Measurements from ENCODE around the gene KIAA1755.

The KIAA1755 gene

DNA sequence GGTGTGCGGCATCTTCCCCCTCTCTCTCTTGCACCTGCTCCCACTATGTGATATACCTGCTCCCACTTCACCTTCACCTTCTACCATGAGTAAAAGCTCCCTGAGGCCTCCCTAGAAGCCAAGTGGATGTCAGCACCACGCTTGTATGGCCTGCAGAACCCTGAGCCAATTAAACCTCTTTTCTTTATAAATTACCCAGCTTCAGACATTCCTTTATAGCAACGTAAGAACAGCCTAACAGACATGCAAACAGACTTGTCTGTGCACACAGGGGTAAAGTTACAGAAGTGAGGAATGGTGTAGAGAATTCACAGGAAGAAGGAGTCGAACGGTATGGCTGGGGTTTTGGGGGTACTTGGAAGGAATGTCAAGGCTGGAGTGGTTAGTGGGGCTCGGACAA, 80.7 kb downstream of the KIAA1755 start:
- no peak for DNase-seq

DNA sequence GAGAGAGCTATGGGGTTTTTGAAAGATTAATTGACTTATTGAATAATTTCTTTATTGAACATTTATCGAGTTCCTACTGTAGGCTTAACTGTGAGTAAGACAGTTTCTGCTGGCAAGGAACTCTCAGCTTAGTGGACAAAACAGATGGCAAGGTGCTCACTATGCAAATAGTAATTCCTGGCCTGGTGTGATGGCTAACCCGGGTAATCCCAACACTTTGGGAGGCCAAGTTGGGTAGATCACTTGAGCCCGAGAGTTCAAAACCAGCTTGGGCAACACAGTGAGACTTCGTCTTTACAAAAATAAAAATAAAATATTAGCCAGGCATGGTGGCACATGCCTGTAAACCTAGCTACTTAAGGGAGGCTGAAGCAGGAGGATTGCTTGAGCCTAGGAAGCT, 82.0 kb downstream of the KIAA1755 start:
- DNase-seq = no peak

DNA sequence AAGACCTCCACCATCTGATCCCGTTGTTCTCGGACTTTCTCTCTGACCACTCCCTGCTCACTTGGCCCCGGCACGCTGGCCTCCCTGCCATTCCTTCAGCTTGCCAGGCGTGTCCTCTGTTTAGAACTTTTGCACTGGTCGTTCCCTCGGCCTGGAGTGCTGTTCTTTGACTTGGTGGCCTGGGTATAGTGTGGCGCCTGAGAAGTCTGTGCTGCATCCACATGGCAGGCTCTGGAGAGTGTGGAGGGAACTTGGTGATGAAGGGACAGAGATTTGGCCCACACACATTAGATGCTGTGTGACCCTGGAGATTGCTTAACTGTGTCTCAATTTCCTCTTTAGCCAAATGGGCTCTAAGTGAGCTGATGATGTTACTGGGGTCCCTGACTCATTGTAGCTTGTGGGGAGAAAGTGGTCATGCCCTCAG, 82.5 kb downstream of the KIAA1755 start:
- no peak for DNase-seq

DNA sequence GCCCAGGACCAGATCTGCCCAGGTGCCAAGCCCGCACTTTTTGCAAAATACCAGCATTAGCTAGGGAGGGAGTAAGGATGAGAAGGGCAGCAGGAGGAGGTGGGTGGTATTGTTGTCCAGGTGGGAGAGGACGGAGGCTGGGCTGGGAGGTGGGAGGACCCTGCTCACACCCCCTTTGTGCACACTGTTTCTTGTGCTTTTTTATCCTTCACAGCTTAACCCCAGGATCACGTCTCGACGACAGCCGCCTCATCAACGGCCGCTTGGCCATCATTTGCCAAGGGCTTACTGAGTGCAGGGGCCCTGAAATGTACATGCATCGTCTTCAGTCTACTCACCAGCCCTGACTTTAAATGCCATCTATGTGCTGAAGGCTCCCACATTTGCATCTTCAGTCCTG, 83.3 kb downstream of the KIAA1755 start:
- no peak for DNase-seq

DNA sequence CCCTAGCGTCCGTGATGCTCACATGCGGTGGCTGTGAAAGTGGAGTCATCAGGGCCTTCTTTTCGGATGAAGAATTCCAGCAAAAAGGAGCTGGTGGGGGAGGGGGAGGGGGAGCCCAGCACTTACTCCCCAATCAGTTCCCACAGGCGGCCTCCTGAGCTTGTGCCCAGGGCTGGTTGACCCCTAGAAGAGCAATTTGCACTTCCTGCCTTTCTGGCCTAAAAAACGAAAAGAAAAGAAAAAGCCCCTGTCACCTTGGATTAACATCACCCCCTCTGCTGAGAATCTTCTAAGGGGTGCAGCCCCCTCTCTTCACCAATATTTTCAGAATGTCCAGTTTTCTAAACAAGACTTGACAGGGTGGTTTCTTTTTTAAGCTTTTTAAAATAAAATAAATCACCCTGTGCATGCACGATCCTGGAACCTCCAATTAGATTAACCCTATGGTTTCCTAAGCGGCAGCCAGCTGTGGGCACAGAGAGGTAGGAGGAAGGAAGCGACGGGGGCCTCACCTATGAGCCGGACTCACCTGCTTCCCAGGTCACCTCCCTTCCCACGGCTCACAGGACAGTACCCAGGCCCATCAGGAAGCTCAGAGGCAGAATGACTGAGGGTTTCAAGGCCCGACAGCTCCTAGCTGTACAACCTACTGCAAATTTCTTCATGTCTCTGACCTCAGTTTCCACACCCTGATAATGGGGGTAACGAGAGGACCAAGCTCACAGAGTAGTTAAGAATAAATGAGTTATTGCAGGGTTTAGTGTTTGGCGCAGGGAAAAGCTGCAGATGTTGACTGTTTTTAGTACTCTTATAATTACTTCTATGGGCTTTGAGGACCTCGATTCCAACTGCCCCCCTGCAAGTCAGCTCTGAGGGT, 85.0 kb downstream of the KIAA1755 start:
- no peak for DNase-seq

DNA sequence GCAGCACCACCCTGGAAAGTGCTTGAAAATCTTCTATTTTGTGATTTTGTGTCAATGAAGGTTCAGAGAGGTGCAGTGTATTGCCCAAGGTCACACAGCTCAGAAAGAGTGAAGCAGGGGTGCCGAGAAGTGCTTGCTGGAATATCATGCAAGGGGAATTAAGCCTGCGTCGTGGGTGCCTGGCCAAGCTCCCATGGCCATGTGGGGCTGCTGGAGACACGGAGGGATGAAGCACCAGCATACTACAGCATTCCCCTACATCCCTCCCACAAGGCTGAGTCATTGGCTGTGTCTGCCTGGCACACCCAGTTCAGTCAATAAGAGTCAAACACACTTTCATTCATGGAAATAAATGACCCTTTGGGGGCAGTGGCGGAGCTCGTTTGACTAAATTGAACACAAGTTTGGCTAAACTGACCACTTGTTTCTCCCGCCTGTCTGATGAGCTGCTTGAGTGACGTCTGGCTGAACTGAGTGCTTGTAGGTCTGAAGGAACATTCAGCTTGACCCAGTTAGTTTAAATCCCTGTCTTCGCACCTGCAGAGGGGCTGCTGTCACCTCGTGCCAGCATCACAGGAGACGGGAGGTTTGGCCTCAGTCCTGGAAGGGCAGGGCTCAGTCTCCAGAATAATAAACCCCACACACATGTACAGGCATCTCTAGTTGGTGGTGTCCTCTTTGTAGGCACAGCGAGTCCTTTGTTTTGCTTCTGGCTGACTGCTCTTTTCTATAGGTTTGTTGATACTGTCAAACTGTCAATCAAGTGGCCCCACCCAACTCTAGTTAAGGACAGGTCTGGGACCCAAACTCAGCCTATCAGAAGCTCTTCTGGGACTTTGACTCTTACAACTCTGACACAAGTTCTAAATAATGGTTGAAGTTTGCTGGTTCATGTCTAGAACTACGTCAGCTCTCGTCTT, 87.0 kb downstream of the KIAA1755 start:
- no peak for DNase-seq

DNA sequence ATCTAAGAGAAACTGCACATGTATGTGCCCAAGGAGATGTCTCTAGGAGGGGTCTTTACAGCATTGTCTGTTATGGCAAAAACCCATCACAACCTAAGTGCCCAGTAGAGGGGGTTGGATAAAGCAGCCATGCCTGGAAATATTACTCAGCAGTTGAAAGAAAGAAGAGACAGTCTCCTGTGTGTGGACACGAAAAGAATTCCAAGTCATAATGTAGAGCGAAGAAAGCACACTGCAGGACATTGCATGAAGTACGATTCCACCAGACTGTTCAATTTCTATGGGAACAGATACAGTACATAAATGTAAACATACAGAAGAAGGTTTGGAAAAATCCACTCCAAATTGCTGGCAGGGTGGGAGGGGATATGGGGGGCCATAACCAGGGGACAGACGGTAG, 88.1 kb downstream of the KIAA1755 start:
- DNase-seq = no peak

DNA sequence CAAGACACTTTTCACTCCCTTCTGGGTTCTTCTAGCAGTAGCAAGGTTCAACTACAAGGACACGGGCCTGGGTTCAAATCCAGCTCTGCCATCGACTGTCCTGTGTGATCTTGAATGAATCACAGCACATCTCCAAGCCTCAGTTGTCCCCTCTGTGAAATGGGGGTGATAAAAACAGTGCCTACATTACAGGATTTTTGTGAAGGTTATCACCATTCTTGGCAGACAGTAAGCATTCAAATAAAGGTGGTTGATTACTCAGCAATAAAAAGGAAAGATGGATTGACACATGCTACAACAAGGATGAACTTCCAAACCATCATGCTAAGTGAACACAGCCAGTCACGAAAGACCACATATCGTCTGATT, 88.9 kb downstream of the KIAA1755 start:
- no peak for DNase-seq

DNA sequence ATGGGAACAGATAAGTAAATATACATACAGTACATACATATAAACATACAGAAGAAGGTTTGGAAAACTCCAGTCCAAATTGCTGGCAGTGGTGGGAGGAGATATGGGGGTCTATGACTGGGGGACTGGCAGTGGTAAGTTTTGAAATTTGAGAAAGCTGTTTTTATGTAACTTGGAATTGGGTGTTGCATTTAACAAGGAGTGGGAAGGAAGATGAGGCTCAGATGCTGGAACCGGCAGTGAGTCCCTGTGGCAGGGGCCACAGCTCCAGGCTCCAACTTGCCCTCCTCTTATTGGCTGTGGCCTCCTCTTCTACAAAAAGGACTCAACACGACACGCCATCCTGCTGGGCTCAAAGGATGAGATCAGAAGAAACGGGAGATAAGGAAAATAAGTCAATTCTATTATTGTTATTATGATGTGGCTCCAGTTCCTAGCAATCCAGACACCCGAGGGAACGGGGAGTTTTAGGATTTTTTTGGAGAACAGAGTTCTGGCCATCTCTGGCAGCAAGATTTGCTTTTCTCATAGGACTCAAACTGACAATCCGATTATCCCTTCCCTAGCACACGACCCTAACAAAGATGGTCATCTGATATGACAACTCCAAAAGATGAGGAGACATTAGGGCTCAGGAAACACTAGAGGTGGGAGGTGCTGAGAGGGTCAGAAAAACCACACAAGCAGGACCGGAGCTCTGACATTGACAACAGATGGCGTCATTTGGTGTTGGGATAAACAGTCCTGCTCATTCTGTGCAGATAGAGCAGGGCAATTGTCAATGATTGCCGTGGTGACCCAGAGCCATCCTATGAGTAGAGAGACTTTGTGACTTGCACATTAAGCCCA, 89.5 kb downstream of the KIAA1755 start:
- DNase-seq = no peak

DNA sequence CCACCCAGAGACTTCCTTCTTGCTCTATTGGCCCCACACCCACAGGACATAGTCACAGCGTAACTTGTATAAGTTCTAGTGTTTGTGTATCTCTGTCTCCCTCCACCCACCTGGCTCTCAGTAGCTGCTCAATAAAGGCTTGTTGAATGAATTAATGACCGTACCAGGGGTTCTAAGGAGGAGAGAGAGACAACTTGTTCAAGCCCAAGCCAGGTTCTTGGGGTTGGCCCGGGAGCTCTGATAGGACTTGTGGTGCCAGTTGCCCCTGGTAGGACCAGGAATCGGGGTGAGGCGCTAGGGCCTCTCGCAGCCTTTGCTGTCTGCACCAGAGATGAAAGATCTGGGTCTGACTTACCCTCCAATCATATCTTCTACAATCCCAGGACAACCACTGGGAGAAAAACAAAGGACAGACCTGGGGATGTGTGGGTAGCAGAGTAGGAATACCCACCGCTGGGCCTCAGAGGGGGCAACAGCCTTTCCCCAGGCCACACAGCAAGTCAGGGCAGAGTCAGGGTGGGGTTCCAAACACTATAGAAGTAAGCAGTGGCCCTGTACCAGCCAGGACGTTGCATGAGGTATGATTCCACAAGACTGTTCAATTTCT, 90.2 kb downstream of the KIAA1755 start:
- DNase-seq = no peak

DNA sequence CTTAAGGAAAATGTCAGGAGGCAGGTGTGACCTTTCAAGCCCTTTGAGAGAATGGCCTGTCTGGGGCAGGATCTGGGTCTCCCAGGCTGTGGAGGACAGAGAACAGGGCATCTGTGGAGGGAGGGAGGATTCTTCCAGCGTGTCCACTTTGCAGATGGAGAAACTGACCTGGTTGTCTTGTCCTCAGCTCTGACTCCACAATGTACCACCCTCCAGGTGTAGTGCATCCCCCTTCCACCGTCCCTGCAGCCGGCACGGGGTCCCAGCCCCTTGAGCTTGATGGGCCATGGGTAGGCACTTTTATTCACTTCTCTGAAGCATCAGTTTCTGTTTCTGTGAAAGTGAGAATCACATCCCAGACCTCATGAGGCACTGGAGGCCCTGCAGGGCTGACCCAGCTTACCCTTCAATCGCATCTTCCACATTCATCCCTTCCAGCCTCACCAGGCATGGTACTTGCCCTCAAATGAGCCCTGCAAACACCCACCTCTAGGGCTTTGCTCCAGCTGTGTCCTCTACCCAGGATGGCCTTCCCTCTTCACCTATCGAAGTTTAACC, 90.8 kb downstream of the KIAA1755 start:
- no peak for DNase-seq

DNA sequence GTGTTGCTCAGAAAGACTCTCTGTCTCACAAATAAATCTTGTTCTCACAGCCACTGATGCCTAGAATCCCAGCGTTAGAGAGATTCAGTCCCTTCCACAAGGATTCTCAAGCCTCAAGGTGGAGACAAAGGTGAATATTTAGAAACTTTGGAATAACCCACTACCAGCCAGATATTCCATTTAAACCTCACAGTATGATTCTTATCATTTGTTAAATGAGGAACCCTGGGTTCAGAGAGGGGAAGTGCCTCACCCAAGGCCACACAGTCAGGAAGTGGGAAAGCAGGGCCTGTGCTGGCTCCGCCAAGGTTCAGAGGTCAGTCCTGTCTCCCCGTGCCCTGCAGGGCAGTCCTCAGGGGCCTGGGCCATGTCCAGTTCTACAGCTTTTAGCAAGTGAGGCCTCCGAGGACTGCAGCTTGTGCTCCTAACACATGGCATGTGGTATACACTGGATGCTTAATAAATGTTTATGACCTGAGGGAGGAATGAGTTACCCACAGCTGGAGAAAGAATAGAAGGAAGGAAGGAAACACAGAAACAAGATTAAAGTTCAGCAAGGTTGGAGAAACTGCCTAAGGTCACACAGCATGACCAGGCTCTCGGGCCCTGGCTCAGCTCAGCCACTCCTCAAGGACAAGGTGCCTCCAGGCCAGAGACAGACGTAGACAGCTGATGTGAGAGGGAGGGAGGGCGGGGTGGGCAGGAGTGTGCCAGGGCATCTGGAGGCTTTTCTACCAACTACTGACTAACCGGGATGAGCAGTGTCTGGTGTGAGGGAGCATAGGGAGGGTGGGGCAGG, 91.5 kb downstream of the KIAA1755 start:
- DNase-seq = no peak

DNA sequence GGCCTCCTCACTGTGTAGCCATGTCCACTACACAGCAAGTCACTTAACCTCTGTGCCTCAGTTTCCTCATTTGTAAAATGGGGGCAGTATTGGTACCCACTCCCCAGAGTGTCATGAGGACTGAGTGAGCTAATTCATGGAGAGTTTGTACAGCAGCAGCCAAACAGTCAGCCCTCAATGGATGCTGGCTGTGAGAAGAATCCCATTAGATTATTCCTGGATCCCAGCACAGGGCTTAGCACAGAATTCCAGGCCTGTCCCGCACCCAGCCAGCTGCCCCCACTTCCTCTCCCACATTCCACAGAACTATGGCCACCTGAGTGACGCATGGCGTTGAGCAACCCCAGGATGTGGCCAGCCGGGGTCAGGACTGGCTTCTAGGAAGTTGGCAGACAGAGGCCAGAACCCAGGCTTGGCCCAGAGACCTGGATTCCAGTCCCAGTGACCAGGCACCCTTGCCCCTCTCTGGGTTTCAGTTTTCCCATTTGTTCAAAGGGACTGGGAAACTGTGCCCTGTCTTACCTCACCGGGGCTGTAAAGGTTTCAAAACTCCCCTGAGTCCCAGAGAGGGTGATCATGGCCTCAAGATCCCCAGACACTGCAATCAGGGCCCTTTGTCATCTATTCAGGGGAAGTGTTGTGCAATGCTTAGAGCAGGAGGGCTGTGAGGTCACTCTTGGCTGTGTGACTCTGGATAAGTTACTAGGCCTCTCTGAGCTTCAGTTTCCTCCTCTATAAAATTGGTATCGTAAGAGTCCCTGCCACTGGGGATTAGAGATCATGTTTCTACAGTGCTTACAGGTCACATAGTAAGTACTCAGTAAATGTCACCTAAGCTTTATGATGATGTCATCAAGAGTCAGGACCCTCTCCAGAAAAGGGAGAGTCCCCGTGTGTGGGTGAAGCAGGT, 92.4 kb downstream of the KIAA1755 start:
- DNase-seq = no peak

DNA sequence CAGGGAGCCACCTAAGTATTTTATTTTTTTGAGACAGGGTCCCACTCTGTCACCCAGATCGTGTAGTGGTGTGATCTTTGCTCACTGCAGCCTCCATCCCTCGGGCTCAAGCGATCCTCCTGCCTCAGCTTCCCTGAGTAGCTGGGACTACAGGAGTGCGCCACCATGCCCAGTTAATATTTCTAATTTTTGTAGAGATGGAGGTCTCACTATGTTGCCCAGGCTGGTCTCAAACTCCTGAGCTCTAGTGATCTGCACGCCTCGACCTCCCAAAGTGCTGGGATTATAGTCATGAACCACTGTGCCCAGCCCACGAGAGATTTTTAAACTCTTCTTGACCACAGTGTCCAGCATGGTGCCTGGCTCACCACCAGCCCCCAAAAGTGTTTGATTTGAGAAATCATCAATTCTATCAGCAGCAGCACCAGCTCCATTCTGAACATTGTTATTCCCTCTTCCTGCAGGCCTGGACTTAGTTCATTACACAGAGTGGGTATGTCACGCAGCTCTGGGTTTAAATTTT, 93.1 kb downstream of the KIAA1755 start:
- no peak for DNase-seq

DNA sequence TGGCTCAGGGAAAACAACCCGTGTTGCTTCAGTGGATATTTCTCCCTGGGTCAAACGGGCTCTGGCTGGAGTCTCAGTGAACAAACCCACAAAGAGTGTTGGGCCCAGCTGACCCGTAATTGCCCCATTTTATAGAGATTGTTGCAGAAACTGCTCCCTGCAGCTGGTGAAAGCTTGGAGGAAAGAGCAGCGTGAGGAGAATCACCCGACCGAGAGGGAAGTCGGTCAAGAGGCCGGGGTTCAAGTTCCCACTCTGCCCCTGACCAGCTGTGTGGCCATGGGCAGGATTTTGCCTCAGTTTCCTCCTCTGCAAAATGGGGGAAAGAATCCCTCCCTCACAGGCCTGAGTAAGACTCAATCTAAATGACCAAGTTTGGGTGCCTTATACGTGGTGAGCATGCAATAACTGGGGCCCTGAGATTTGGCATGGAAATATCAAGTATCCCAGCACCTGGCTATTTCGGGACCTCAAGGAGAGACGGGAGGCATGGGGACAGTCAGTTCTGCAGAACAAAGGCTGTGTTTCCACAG, 93.8 kb downstream of the KIAA1755 start:
- DNase-seq = no peak

DNA sequence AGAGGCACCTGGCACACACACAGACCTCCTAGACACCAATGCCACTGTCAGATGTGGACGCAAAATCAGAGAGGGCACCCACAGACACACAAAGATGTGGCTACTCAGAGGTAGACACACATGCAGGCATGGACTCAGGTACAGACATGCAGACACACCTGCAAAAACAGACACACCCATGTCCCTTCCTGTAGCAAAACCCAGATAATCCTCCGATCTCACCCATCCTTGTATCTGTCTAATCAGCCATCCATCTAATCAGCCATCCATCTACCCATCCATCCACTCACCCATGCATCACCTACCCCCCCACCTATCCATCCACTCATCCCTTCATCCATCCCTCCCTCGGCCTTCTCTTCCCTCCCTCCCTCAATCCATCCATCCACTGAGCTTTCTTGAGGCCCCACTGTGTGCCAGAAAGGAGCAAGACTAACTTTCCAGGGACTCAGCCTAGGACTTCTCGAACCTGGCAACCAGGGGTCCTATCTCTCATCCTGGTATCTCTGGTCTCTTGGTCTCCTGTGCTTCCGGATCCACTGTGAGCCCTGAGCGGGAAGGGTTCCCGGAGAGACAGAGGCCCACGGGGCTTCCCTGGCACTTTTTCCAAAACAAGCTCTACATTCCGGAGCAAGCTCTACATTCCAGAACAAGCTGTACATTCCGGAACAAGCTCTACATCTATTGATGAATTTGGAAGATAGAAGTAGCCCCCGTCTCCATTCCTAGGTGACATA, 94.4 kb downstream of the KIAA1755 start:
- no peak for DNase-seq

DNA sequence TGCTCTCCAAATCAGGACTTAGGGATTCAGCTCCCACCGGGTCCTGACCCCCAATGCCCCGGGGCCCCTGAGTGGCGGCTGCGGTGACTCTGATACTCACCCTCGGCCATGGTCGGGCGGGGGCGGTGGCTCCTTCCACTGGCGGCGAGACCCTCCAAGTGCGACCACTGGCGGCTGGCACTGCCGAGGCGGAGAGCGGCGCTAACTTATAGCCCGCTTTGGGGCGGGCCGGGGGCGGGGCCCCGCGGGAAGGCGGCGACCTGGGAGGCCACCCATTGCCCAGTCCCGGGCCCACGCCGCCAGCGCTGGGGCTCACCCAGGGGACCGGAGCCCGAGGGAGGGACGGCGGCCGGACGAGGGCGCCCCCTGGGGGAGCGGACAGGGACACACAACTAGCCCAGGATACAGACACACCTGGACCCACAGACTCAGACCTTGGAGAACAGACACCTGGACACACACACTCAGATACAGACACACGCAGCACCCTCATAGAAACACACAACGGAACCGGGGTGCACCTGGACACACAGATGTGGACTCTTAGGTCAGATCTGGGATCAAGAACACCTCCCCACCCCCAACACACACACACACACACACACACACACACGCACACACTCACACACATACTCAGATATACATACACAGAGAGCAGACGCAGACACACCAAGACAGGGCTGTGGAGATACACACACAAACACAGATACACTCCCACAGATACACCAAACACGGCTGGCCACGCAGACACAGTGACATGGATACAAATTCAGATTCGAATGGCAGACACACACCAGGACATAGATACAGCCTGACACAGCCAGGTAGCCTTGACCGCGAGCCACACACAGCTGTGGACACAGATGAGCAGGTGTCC, 95.2 kb downstream of the KIAA1755 start, which contains the start of gene TGM2:
Gene TGM2 (minus strand): TSS at position 182 of the 877 bp plus-strand sequence. CDS start 72 bp downstream, at position 110.
- no peak for DNase-seq

DNA sequence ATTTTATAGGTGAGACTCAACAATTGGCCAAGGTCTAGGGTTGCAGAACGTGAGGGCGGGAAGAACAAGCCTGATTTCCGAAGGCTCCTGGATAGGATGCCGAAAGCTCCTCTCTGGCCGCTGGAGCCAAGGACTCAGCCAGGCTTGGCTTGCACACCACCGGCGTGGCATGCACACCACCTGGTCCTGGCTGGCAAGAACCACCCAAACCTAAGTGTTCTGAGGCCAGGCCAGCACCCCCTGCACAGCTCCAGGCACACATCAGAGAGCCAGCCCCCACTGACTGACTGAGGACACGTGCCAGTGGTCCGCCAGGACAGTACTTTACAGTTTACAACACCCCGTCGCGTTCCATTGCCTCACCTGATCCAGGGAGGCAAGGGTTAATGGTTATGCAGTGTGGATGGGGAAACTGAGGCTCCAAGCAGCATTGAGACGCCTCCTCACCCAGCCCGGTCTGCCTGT, 95.9 kb downstream of the KIAA1755 start:
- no peak for DNase-seq
